CD8-positive, alpha-beta memory T cell (primary cell): Measurements from ENCODE around the gene HMGB4. TPM values are rescaled to one million over a fixed set of nuclear protein-coding genes. Genes with fewer than 3 reads are reported as not detected.

Source experiments
- CTCF ChIA-PET: fragments of 350-600 bp; sonication (Branson Sonifier 250); formaldehyde crosslinking; loops from one replicate; lab custom pipeline; 2021; ENCODE audit warnings: antibody characterized with exemption; lab: Charles Lee
- POLR2A ChIA-PET: fragments of 350-600 bp; sonication (Branson Sonifier 250); formaldehyde crosslinking; loops from one replicate; lab custom pipeline; 2021; ENCODE audit warnings: antibody characterized with exemption; lab: Charles Lee
- DNase-seq, 5 donors: peaks; one replicate each; pipeline versions ENCODE4 v3.0.0 to v3.0.0-alpha.2; 2020 to 2022; ENCODE audit warnings: mixed read lengths in 1 of 5
- H3K27ac ChIP-seq: one replicate; pipeline ENCODE4 v1.7.0; 2013; ENCODE audit warnings: low read depth, mild to moderate bottlenecking, low read length, moderate library complexity
- H3K27me3 ChIP-seq: 2 replicates; pipeline ENCODE4 v1.7.0; 2013; ENCODE audit warnings: low read length, mild to moderate bottlenecking; ENCODE audit not compliant: insufficient read depth, poor library complexity, severe bottlenecking
- H3K36me3 ChIP-seq: 2 replicates; pipeline ENCODE4 v1.7.0; 2013; ENCODE audit warnings: mild to moderate bottlenecking, low read length, moderate library complexity; ENCODE audit not compliant: insufficient read depth
- H3K4me1 ChIP-seq: 2 replicates; pipeline ENCODE4 v1.7.0; 2013; ENCODE audit warnings: mild to moderate bottlenecking, low read length, moderate library complexity; ENCODE audit not compliant: insufficient read depth
- H3K4me3 ChIP-seq: 2 replicates; pipeline ENCODE4 v1.7.0; 2013; ENCODE audit warnings: mild to moderate bottlenecking, low read length
- H3K9me3 ChIP-seq: 2 replicates; pipeline ENCODE4 v1.7.0; 2013; ENCODE audit warnings: mild to moderate bottlenecking, low read length
- H3K27ac Mint-ChIP-seq, 8 donors: one replicate each; pipeline ENCODE4 v1.8.0; 2020 to 2021; ENCODE audit warnings: mixed read lengths in 8 of 8, mild to moderate bottlenecking in 6 of 8, inconsistent platforms in 3 of 8, moderate library complexity in 3 of 8
- H3K27me3 Mint-ChIP-seq, 2 donors: one replicate each; pipeline ENCODE4 v1.8.0; 2020 to 2021; ENCODE audit warnings: mixed read lengths in 2 of 2, mild to moderate bottlenecking in 1 of 2, moderate library complexity in 1 of 2
- H3K36me3 Mint-ChIP-seq, 3 donors: one replicate each; pipeline ENCODE4 v1.8.0; 2020 to 2021; ENCODE audit warnings: mixed read lengths in 3 of 3, inconsistent platforms in 1 of 3, mild to moderate bottlenecking in 1 of 3
- H3K4me1 Mint-ChIP-seq, 3 donors: one replicate each; pipeline ENCODE4 v1.8.0; 2020 to 2021; ENCODE audit warnings: mixed read lengths in 3 of 3, inconsistent platforms in 1 of 3, mild to moderate bottlenecking in 1 of 3
- H3K4me3 Mint-ChIP-seq, 7 donors: one replicate each; pipeline ENCODE4 v1.8.0; 2020 to 2021; ENCODE audit warnings: mixed read lengths in 7 of 7, mild to moderate bottlenecking in 6 of 7, moderate library complexity in 4 of 7, inconsistent platforms in 2 of 7
- H3K9me3 Mint-ChIP-seq, 5 donors: one replicate each; pipeline ENCODE4 v1.8.0; 2020 to 2022; ENCODE audit warnings: mixed read lengths in 5 of 5, mild to moderate bottlenecking in 3 of 5, moderate library complexity in 2 of 5, inconsistent platforms in 1 of 5
- polyA plus RNA-seq: library from polyadenylated mRNA; unstranded; fragments of 300-500 nt; fragmentation: Illumina TruSeq; gene quantifications from one replicate; pipeline ENCODE4 v1.2.3, GENCODE V29; 2021
- total RNA-seq, 2 experiments: library from RNA; stranded (reverse); gene quantifications; one replicate each; pipeline ENCODE4 v1.2.3, GENCODE V29; 2021

The HMGB4 gene
- total and polyA plus RNA-seq, 3 experiments from 2014 or later, result not detected

DNA sequence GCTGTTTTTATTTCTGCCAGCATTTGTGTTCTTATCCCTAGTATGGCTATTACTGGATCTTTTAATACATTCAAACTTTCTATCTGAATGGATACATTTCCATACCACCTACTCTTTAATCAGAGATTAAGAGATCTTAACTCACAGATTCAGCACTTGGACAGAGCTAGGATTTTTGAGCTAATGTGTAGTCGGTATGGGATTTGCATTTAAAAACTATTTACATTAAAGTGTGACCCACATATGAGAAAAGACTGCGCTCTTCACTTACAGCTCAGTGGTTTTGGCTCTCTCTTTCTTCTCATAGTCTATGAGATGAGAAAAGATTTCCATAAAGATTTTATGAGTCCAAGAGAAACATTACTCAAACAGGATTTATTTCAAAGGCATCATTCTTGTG lies 16.4 kb downstream of the HMGB4 start:
- H3K4me1 Mint-ChIP-seq, result no peaks in the 10 kb centered on the region
- no peaks in the 10 kb centered on the region for H3K36me3 ChIP-seq

GRCh38 chr1:33886496-33886895 lies 22.6 kb downstream of the HMGB4 start:
- POLR2A ChIA-PET, result no interaction called here
- Histone ChIP-seq H3K4me3 (no peak overlapping the region), H3K27me3 (no peaks in the 10 kb centered on the region), H3K4me1 (no peaks in the 10 kb centered on the region), H3K36me3 (no peaks in the 10 kb centered on the region), H3K9me3 (no peaks in the 10 kb centered on the region), H3K27ac (no peak overlapping the region)
- DNase-seq, result no peak
- Mint-ChIP-seq H3K4me3 (no peak overlapping the region), H3K4me1 (no peaks in the 10 kb centered on the region), H3K27ac (no peak overlapping the region), H3K27me3 (peaks cover 4 to 18% of the 10 kb centered on the region in 2 donors), H3K9me3 (peaks cover 0 to 3% (median 0%) of the 10 kb centered on the region in 5 donors), H3K36me3 (no peaks in the 10 kb centered on the region)
- CTCF ChIA-PET, result no interaction called here

More for the DNA sequence above, 16.4 kb downstream of the HMGB4 start:
- DNase-seq, result no peak
- Mint-ChIP-seq H3K36me3 (no peaks in the 10 kb centered on the region), H3K27me3 (peaks cover 9 to 44% of the 10 kb centered on the region in 2 donors), H3K9me3 (peaks cover 0 to 2% (median 0%) of the 10 kb centered on the region in 5 donors), H3K27ac (no peak overlapping the region), H3K4me3 (no peak overlapping the region)
- ChIA-PET POLR2A (no interaction called here), CTCF (no interaction called here)
- H3K4me3 ChIP-seq, result no peak overlapping the region
- H3K27ac ChIP-seq, result no peak overlapping the region
- H3K4me1 ChIP-seq, result no peaks in the 10 kb centered on the region
- H3K9me3 ChIP-seq, result no peaks in the 10 kb centered on the region
- no peaks in the 10 kb centered on the region for H3K27me3 ChIP-seq

DNA sequence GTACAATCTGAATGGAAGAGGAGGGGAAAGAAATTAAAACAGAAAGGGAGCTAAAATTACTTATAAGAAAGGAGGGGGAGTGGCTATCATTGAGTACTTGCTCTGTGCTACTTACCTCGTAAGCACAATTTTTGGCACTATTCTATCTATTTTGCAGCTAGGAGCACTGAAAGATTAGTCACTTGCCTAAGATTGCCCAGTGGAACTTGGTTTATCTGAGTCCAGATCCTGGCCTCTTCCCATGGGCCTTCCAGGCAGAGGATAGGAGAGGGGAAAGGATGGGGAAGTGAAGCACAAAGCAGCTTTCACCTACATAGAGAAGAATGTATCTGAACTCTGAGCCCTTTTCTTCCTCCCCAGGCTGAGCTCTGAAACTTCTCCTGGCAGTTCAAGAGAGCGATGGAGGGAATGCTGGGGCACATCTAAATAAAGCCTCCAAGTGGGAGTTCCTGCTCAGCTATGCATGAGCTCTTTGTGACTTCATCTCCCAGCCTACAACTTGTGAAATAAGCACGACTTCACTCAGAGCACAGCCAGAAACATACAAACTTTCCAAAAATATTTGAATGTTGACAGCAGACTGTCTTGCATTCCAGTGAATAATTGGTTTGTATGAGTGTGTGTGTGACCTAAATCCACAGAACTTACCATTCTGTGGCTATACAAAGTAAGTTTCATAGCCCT lies 29.4 kb downstream of the HMGB4 start:
- Mint-ChIP-seq H3K4me3 (no peak overlapping the region), H3K9me3 (peaks cover 0 to 5% (median 2%) of the 10 kb centered on the region in 5 donors), H3K4me1 (no peaks in the 10 kb centered on the region), H3K27ac (no peak overlapping the region), H3K36me3 (no peaks in the 10 kb centered on the region), H3K27me3 (peaks cover 0 to 22% of the 10 kb centered on the region in 2 donors)
- Histone ChIP-seq H3K4me1 (no peaks in the 10 kb centered on the region), H3K4me3 (no peak overlapping the region), H3K27ac (no peak overlapping the region), H3K36me3 (no peaks in the 10 kb centered on the region), H3K27me3 (no peaks in the 10 kb centered on the region), H3K9me3 (no peaks in the 10 kb centered on the region)
- ChIA-PET CTCF (no interaction called here), POLR2A (no interaction called here)
- no peak for DNase-seq

DNA sequence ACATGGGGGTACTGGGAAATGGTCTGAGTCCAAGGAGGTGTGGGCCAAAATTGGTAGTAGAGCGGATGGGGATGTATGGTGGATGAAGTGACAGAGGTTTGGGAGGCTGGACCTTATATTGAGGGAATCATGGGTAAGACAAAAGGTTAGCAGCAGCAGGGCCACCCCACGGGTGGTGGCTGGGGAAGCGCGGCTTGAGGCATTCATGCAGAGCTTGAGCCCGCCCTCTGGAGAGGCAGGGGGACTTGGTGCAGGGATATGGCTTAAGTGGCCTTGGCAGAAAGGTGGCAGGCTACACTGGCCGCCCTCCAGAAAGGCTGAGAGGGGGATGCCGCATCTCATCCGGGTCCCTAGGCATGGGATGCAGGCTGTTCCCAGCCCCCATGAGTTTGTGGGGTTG lies 31.5 kb downstream of the HMGB4 start:
- Histone ChIP-seq H3K36me3 (no peaks in the 10 kb centered on the region), H3K4me3 (no peak overlapping the region), H3K27me3 (no peaks in the 10 kb centered on the region), H3K9me3 (no peaks in the 10 kb centered on the region), H3K4me1 (no peaks in the 10 kb centered on the region), H3K27ac (no peak overlapping the region)
- H3K36me3 Mint-ChIP-seq, result no peaks in the 10 kb centered on the region
- no peaks in the 10 kb centered on the region for H3K4me1 Mint-ChIP-seq
- H3K9me3 Mint-ChIP-seq, result peaks cover 0 to 5% (median 0%) of the 10 kb centered on the region in 5 donors
- H3K27ac Mint-ChIP-seq, result no peak overlapping the region
- H3K4me3 Mint-ChIP-seq, result no peak overlapping the region
- H3K27me3 Mint-ChIP-seq, result peaks cover 4 to 25% of the 10 kb centered on the region in 2 donors
- DNase-seq, result no peak
- POLR2A ChIA-PET, result no interaction called here
- CTCF ChIA-PET, result no interaction called here

GRCh38 chr1:33895976-33896375 lies 32.1 kb downstream of the HMGB4 start:
- H3K4me3 Mint-ChIP-seq, result no peak overlapping the region
- H3K9me3 ChIP-seq, result no peaks in the 10 kb centered on the region
- no peak overlapping the region for H3K27ac Mint-ChIP-seq
- peaks cover 0 to 2% (median 0%) of the 10 kb centered on the region in 5 donors for H3K9me3 Mint-ChIP-seq
- no peaks in the 10 kb centered on the region for H3K4me1 Mint-ChIP-seq
- ChIA-PET POLR2A (no interaction called here), CTCF (no interaction called here)
- H3K27me3 Mint-ChIP-seq, result peaks cover 4 to 25% of the 10 kb centered on the region in 2 donors
- H3K36me3 Mint-ChIP-seq, result no peaks in the 10 kb centered on the region
- no peaks in the 10 kb centered on the region for H3K4me1 ChIP-seq
- no peaks in the 10 kb centered on the region for H3K36me3 ChIP-seq
- H3K4me3 ChIP-seq, result no peak overlapping the region
- no peak overlapping the region for H3K27ac ChIP-seq
- H3K27me3 ChIP-seq, result no peaks in the 10 kb centered on the region
- DNase-seq, result no peak

- H3K27ac Mint-ChIP-seq, result no peak overlapping the region
- CTCF ChIA-PET, result interaction anchor here (1.3 kb wide), 1 partner anchor 9 kb away, joined by 3 read pairs; no protein-coding TSS in a partner anchor
Observed at GRCh38 chr1:33897092-33897725, 33.3 kb downstream of the HMGB4 start.

GRCh38 chr1:33898406-33898805 lies 34.5 kb downstream of the HMGB4 start:
- Mint-ChIP-seq H3K4me3 (no peak overlapping the region), H3K27ac (no peak overlapping the region), H3K36me3 (no peaks in the 10 kb centered on the region), H3K9me3 (no peaks in the 10 kb centered on the region), H3K4me1 (no peaks in the 10 kb centered on the region), H3K27me3 (peaks cover 9 to 25% of the 10 kb centered on the region in 2 donors)
- POLR2A ChIA-PET, result no interaction called here
- no peaks in the 10 kb centered on the region for H3K27me3 ChIP-seq
- H3K4me1 ChIP-seq, result no peaks in the 10 kb centered on the region
- no peak overlapping the region for H3K27ac ChIP-seq
- H3K9me3 ChIP-seq, result no peaks in the 10 kb centered on the region
- DNase-seq, result no peak
- CTCF ChIA-PET, result interaction anchor here (1.3 kb wide), 1 partner anchor 10 kb away, joined by 3 read pairs; no protein-coding TSS in a partner anchor
- H3K36me3 ChIP-seq, result no peaks in the 10 kb centered on the region
- H3K4me3 ChIP-seq, result no peak overlapping the region

More at GRCh38 chr1:33897092-33897725, 33.3 kb downstream of the HMGB4 start:
- Mint-ChIP-seq H3K27me3 (peaks cover 9 to 25% of the 10 kb centered on the region in 2 donors), H3K4me1 (no peaks in the 10 kb centered on the region), H3K36me3 (no peaks in the 10 kb centered on the region), H3K4me3 (no peak overlapping the region), H3K9me3 (peaks cover 0 to 2% (median 0%) of the 10 kb centered on the region in 5 donors)
- Histone ChIP-seq H3K27me3 (no peaks in the 10 kb centered on the region), H3K36me3 (no peaks in the 10 kb centered on the region), H3K4me3 (no peak overlapping the region), H3K4me1 (no peaks in the 10 kb centered on the region), H3K9me3 (no peaks in the 10 kb centered on the region), H3K27ac (no peak overlapping the region)
- DNase-seq, result no peak
- POLR2A ChIA-PET, result no interaction called here

DNA sequence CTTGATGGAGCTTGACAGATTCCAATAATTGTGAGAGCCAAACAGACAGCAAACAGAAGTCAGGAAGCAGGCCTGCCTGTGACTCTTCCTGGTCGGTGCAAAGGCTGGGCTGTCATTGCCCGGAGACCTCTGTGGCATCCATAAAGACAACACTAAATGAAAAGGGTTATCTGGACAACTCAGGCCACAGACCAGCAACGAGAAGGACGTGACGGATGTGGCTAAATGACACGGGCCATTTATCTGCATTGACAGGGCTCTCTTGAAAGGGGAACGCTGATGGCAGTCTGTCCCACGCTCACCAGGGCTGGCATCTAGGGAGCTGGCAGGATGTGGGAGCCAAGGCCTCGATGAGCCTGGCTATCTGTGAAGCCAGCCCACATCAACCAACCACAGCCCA lies 35.0 kb downstream of the HMGB4 start:
- CTCF ChIA-PET, result no interaction called here

More for the DNA sequence above, 35.0 kb downstream of the HMGB4 start:
- no peak overlapping the region for H3K27ac Mint-ChIP-seq
- POLR2A ChIA-PET, result no interaction called here
- no peaks in the 10 kb centered on the region for H3K4me1 ChIP-seq
- no peak overlapping the region for H3K4me3 ChIP-seq
- no peaks in the 10 kb centered on the region for H3K36me3 ChIP-seq
- no peak overlapping the region for H3K4me3 Mint-ChIP-seq
- no peak overlapping the region for H3K27ac ChIP-seq
- H3K27me3 Mint-ChIP-seq, result peaks cover 9 to 30% of the 10 kb centered on the region in 2 donors
- no peaks in the 10 kb centered on the region for H3K36me3 Mint-ChIP-seq
- no peaks in the 10 kb centered on the region for H3K27me3 ChIP-seq
- H3K9me3 Mint-ChIP-seq, result no peaks in the 10 kb centered on the region
- no peaks in the 10 kb centered on the region for H3K9me3 ChIP-seq
- no peaks in the 10 kb centered on the region for H3K4me1 Mint-ChIP-seq
- no peak for DNase-seq
